A673 (cell line): ENCODE results near the gene SRRM3.

Source experiments
- CTCF ChIP-seq: fragments of 300-800, 200-600 bp; sonication (generic); conservative IDR thresholded peaks from 2 replicates; pipeline ENCODE4 v1.5.1; 2017; ENCODE audit warnings: low read depth, mild to moderate bottlenecking, antibody characterized with exemption, low read length, moderate library complexity, mixed read lengths
- EZH2 ChIP-seq: fragments of 200-600 bp; sonication (generic); IDR thresholded peaks from 2 replicates; pipeline ENCODE4 v1.6.1; 2017; ENCODE audit warnings: borderline replicate concordance, low read depth, mild to moderate bottlenecking, mixed read lengths, antibody characterized with exemption, low read length; ENCODE audit not compliant: poor library complexity, severe bottlenecking

- TF ChIP-seq CTCF (no peak), EZH2 (no peak)
Observed at GRCh38 chr7:76155938-76156337, 45.8 kb upstream of the SRRM3 start.
